NCI-H345 treated with DMSO at 0.1 percent for 48 hours (cell line): ENCODE measurements around the gene MIB2.
"Not testable (repeated sequence)": the region's sequence is repeated elsewhere in the genome, so short reads cannot be mapped to it uniquely, and the experiment has no call there.

ENCODE experiments used
- DNase-seq: peaks from one replicate; lab custom pipeline; 2025; ENCODE audit not compliant: unreplicated experiment; lab: John Stamatoyannopoulos, UW

The MIB2 gene

GRCh38 chr1:1626207-1627141, 11.2 kb downstream of the MIB2 start:
- no peak for DNase-seq

GRCh38 chr1:1627261-1627828, 12.0 kb downstream of the MIB2 start:
- no peak for DNase-seq

DNA sequence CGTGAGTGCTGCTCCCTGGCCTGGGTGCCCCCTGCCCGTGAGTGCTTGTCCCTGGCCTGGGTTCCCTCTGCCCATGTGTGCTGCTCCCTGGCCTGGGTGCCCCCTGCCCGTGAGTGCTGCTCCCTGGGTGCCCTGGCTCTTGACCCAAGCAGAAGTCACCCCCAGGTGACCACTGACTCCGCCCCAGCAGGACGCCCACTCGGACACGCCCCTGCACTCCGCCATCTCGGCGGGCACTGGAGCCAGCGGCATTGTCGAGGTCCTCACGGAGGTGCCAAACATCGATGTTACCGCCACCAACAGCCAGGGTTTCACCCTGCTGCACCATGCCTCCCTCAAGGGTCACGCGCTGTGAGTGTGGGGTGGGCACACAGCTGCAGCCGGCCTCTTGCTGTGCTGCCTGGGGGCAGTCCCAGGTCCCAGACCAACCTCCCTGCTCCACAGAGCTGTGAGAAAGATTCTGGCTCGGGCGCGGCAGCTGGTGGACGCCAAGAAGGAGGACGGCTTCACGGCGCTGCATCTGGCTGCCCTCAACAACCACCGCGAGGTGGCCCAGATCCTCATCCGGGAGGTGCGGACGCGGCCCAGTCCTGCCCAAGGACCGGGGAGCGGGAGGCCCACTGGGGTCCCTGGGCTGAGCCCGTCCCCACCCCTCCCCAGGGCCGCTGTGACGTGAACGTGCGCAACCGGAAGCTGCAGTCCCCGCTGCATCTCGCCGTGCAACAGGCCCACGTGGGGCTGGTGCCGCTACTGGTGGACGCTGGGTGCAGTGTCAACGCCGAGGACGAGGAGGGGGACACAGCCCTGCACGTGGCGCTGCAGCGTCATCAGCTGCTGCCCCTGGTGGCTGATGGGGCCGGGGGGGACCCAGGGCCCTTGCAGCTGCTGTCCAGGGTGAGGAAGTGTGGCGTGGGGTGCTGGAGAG, 12.8 kb downstream of the MIB2 start:
- DNase-seq, result no peak

DNA sequence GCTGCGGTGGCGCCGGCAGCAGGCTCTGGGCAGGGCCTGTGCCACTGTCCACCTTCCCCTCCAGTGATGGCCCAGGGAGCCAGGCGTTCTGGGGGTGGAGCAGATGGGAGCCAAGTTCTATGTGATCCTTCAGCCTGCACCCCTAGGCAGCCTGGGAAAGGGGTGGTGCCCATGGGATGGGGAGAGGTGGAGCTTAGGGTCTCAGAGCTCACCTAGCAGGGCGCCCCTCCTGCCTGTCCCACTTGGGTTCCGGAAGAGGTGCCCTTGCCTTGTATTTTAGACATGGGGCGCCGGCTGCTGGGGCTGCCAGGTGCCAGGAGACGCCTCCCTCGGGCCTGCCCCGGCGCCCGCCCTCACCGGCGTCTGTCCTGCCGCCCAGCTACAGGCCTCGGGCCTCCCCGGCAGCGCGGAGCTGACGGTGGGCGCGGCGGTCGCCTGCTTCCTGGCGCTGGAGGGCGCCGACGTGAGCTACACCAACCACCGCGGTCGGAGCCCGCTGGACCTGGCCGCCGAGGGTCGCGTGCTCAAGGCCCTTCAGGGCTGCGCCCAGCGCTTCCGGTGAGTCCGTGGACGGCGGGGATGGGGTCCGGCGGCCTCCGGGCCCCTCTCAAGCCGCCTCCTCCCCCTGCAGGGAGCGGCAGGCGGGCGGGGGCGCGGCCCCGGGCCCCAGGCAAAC, 13.6 kb downstream of the MIB2 start:
- DNase-seq, result no peak

DNA sequence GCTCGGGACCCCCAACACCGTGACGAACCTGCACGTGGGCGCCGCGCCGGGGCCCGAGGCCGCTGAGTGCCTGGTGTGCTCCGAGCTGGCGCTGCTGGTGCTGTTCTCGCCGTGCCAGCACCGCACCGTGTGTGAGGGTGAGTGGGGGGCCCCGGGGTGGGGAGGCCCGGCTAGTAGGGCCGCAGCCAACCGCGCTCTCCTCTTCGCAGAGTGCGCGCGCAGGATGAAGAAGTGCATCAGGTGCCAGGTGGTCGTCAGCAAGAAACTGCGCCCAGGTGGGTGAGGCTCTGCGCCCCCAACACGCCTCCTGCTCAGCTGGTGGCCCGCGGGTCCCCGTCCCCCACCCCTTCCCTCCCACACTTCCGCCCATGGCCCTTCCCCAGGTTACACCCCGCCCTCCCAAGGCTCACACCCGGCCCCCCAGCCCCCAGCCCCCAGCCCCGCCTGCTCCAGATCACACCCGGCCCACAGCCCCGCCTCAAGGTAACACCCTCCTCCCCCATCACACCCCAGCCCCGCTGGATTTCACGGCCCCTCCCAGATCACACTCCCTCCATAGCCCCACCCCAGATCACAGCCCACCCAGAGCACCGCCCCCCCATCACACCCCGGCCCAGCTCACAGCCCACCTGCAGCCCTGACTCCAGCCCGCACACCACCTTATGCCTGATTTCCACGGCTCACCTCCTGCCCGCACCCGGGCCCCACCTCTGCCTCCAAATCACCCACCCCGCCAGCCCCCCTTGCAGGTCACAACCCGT, 14.3 kb downstream of the MIB2 start:
- no peak for DNase-seq

DNA sequence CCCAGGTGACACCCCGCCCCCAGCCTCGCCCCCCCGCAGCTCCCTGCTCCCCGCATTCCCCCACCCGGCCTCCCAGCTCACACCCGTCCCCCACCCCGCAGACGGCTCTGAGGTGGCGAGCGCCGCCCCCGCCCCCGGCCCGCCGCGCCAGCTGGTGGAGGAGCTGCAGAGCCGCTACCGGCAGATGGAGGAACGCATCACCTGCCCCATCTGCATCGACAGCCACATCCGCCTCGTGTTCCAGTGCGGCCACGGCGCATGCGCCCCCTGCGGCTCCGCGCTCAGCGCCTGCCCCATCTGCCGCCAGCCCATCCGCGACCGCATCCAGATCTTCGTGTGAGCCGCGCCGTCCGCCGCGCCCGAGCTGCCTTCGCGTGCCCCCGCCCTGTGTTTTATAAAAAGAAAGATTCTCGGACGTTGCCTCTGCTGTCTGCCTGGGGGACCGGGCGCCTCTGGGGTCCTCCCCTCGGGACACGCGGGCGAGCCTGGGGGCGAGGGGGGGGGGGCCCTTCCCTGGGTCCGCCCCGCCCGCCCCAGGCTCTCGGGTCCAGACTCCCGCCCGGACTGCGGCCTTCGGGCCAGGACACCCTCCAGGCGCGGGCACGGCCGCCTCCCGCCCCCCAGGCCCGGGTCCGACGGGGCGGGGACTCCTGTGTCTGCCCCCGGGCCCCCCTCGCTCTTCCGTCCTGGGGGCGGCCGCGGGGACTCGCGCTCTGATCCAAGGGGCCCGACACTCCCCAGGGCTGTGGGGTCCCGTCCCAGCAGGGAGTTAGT, 15.1 kb downstream of the MIB2 start:
- DNase-seq, result no peak

DNA sequence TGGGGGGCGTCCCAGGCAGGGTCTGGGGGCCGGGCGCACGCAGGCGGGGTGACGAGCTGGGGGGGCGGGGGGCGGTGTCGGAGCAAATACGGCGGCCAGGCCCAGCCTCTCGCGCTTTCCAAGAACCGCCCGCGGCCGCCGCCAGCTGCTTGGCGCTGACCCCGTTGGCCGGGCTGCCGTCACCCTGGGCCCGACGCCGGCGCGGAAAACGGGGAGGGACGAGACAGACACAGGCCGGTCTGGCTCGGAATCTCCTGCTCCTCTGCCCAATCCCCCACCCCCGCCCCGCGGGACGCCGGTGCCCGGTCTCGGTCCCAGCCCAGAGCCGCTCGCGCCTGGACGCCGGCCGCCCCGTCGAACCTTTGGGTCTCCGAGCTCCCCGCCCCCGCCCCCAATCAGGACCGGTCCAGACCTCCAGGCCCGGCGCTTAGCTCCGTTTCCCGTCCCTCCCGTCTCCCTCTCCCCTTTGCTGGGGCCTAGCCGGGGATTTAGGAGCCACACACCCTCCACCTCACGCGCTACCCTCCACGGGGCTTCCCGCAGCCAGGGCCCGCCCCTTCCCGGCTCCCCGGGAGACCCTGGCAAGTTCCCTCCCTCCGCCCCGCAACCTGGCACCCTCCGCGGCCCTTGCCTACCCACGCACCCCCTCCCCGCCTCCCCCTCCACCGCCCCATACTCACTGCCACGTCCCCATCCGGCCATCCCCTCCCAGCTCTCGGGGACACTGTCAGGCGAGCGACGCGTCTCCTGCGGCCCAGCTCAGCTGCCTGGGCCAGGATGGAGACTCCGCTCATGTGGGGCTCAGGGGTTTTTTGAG, 15.9 kb downstream of the MIB2 start:
- DNase-seq, result no peak

GRCh38 chr1:1631782-1632420, 16.6 kb downstream of the MIB2 start, which contains the start of gene MMP23B:
Gene MMP23B, plus strand, starts transcription at chr1:1632173. Its CDS starts 46 bp downstream, at chr1:1632219.
- DNase-seq, result no peak

DNA sequence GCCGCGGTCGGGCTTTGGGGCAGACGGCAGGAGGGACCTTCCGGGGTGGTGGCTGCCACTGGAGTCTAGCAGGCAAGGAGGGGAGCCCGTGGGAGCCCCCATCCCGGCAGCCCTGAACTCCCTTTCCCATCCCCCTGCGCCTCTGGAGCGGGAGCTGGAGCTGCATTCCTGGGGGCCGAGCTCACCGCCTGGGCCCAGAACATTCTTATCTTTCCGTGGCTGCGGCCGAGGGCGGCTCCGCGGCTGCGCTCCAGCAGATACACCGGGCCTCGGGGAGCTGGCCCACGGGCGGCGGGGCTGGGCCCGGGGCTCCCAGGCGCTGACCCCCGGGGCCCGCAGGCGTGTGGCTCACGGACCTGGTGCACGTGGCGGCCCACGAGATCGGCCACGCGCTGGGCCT, 18.1 kb downstream of the MIB2 start:
- DNase-seq, result not testable (repeated sequence)

DNA sequence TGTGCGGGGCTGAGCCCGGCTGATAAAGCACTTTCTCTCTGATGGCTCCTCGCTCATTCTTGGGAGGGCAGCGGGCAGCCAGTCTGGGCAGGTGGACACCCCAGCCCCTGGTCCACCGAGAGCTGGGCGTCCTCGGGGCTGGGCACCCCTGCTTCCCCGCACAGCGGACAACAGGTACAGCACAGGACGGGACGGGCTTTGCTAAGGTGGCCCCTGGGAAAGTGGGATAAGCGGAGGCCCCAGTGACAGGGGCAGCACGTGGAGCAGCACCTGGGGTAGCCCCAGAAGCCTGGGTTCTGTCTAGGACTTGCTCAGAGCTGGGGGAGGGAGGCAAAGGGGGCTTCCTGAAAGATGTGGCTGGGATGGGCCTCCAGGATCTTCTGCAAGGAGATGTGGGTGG, 19.3 kb downstream of the MIB2 start:
- DNase-seq, result not testable (repeated sequence)

DNA sequence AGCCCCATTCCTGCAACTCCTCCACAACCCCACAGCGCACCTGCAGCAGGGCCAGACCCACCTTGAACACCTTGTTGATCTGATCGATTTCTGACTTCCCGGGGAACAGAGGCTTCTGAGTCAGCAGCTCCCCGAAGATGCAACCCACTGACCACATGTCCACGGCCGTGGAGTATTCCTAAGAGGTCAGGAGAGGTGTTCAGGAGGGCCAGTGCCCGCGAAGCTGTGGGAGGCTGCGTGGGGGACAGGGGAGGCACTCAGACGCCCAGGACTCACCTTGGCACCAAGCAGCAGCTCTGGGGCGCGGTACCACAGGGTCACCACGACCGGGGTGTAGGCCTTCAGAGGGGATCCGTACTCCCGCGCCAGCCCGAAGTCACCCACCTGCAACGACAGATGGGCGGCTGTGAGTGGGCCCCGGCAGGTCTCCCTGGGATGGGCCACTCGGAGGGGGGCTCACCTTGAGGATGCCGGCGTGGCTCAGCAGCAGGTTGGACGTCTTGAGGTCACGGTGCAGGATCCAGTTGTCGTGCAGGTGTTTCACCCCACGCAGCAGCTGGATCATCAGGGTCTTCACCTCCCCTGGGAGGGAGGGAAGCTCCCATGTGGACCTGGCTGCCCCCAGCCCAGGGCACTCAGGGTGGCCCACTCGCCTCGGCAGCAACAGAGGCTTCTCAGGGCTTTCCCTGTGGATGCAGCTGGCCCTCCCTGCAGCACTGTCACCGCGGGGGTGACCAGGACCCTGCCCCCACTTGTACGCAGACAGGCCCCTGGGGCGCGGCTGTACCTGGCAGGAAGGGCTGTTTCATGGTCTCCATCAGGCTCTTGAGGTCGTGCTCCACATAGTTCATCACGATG, 21.6 kb downstream of the MIB2 start:
- not testable (repeated sequence) for DNase-seq

DNA sequence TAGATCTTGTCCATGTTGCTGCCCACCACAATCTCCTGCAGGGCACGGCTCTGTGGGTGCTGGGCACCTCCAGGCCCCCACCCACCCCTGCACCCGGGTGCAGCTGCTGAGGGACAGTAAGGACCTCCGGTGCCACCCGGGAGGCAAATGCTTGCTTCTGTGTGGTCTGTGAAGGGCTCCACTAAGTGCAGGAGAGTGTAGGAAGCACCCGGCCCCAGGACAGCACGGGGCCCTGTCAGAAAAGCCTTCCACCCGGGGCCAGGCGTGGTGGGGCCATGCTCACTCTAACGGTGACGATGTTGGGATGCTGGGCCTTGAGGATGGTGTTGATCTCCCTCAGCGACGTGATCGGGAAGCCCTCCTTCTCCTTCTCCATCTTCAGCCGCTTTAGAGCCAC, 22.2 kb downstream of the MIB2 start:
- DNase-seq, result not testable (repeated sequence)

DNA sequence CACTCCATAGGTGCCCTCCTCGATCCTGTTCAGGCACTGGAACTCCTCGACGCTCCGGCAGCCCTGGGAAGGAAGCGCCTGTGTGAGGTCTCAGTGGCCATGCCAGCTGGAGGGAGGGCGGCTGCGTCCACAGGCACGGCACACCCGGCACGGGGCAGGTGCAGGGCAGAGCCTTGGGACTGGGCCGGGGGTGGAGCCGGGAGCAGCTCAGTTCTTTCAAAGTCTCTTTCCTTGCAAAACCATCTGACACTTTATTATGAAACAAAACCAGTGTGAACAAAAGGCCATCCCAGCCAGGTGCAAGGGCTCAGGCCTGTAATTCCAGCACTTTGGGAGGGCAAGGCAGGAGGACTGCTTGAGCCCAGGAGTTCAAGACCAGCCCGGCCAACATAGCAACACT, 23.2 kb downstream of the MIB2 start:
- not testable (repeated sequence) for DNase-seq

- not testable (repeated sequence) for DNase-seq
These were observed 24.1 kb downstream of the MIB2 start for GRCh38 chr1:1639368-1639767.

DNA sequence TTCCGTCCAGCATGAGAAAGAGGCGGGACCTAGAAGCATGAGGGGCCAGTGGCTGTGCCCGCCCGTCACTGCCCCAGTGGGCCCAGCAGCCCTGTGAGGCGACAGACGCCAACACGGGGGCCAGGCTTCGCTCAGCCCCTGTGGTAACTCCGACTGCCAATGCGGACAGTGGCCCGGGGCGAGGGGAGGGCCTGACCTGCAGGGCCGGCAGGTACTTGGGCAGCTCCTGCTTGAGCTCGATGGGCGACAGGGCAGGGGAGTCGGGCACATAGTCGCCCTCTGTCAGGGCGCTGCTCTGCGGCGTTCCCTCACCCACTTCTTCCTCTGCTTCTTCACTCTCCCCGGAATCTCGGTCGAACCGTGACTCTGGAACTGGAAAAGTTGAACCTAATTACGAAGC, 24.8 kb downstream of the MIB2 start:
- DNase-seq, result not testable (repeated sequence)

GRCh38 chr1:1640711-1641461, 25.6 kb downstream of the MIB2 start:
- not testable (repeated sequence) for DNase-seq
